H1 (cell line): Measurements from ENCODE around the gene CKAP2L. TPM values are rescaled to one million over a fixed set of nuclear protein-coding genes. Genes with fewer than 3 reads are reported as not detected.

Experiments
- CTCF ChIA-PET: fragments of 300-600 bp; sonication (Branson Sonifier 250); formaldehyde crosslinking; loops from one replicate; lab custom pipeline; 2021; ENCODE audit not compliant: partially characterized antibody; lab: Charles Lee
- POLR2A ChIA-PET: fragments of 300-600 bp; sonication (Branson Sonifier 250); formaldehyde crosslinking; loops from one replicate; lab custom pipeline; 2021; ENCODE audit warnings: inconsistent platforms; ENCODE audit not compliant: partially characterized antibody; lab: Charles Lee
- DNase-seq, 2 experiments: peaks; one replicate each; pipeline versions ENCODE4 v3.0.0 to v3.0.0-alpha.2; 2010 to 2022; ENCODE audit warnings: low spot score in 2 of 2, low read depth in 1 of 2, mixed read lengths in 1 of 2
- FAIRE-seq: peaks from 2 replicates; lab custom pipeline; 2011; peaks lifted over from hg19 to GRCh38; lab: Jason Lieb, UNC
- H2AFZ ChIP-seq: 2 replicates; pipeline ENCODE4 v1.8.1; 2012; ENCODE audit warnings: low read length, inconsistent platforms
- H2AK5ac ChIP-seq: 2 replicates; pipeline ENCODE4 v1.6.1; 2013; ENCODE audit warnings: low read depth, low read length
- H2BK120ac ChIP-seq: replicated peaks from 2 replicates; pipeline ENCODE3; 2013; ENCODE audit warnings: low read depth, low read length, inconsistent platforms
- H2BK12ac ChIP-seq: 2 replicates; pipeline ENCODE4 v1.6.1; 2013; ENCODE audit warnings: low read depth, low read length
- H2BK15ac ChIP-seq: 2 replicates; pipeline ENCODE4 v1.6.1; 2013; ENCODE audit warnings: low read length
- H2BK20ac ChIP-seq: 2 replicates; pipeline ENCODE4 v1.6.1; 2013; ENCODE audit warnings: low read length
- H2BK5ac ChIP-seq: 2 replicates; pipeline ENCODE4 v1.6.1; 2013; ENCODE audit warnings: low read depth, low read length
- H3K14ac ChIP-seq: 2 replicates; pipeline ENCODE4 v1.6.1; 2013; ENCODE audit warnings: inconsistent platforms; ENCODE audit not compliant: insufficient read length
- H3K18ac ChIP-seq: 2 replicates; pipeline ENCODE4 v1.6.1; 2013; ENCODE audit warnings: low read length; ENCODE audit errors: extremely low read depth
- H3K23ac ChIP-seq: 2 replicates; pipeline ENCODE4 v1.6.1; 2013; ENCODE audit warnings: inconsistent platforms; ENCODE audit not compliant: insufficient read length
- H3K23me2 ChIP-seq: 2 replicates; pipeline ENCODE4 v1.6.1; 2013; ENCODE audit warnings: low read depth, low read length
- H3K27ac ChIP-seq: 2 replicates; pipeline ENCODE4 v1.6.1; 2011; ENCODE audit warnings: low read depth, low read length, inconsistent platforms
- H3K27me3 ChIP-seq, 4 experiments: replicated peaks in 1 of 4; 1 replicate in 1 of 4; 2 replicates in 3 of 4; pipeline versions ENCODE4 v1.6.1 to v1.8.1; 2011 to 2013; ENCODE audit warnings: low read length in 3 of 4, mild to moderate bottlenecking in 3 of 4, inconsistent platforms in 2 of 4, mixed read lengths in 2 of 4, moderate library complexity in 1 of 4; ENCODE audit not compliant: control insufficient read depth in 3 of 4, insufficient read depth in 3 of 4; ENCODE audit errors: extremely low read depth in 1 of 4
- H3K36me3 ChIP-seq, 4 experiments: 2 replicates each; pipeline versions ENCODE4 v1.6.1 to v1.8.1; 2011 to 2013; ENCODE audit warnings: mild to moderate bottlenecking in 4 of 4, low read length in 3 of 4, moderate library complexity in 2 of 4, control low read depth in 1 of 4, inconsistent platforms in 1 of 4; ENCODE audit not compliant: insufficient read depth in 4 of 4, control insufficient read depth in 2 of 4
- H3K4ac ChIP-seq: replicated peaks from 2 replicates; pipeline ENCODE3; 2013; ENCODE audit warnings: low read length, low read depth, mixed read lengths, inconsistent platforms; ENCODE audit not compliant: insufficient read length
- H3K4me1 ChIP-seq, 4 experiments: replicated peaks in 1 of 4; 1 replicate in 1 of 4; 2 replicates in 3 of 4; pipeline versions ENCODE4 v1.6.1 to v1.8.1; 2011 to 2013; ENCODE audit warnings: low read length in 3 of 4, inconsistent platforms in 2 of 4, mixed read lengths in 1 of 4; ENCODE audit not compliant: insufficient read depth in 4 of 4, control insufficient read depth in 3 of 4
- H3K4me2 ChIP-seq, 2 experiments: 2 replicates each; pipeline versions ENCODE4 v1.6.1 to v1.8.1; 2011 to 2013; ENCODE audit warnings: low read depth in 2 of 2, low read length in 2 of 2, control low read depth in 1 of 2, inconsistent platforms in 1 of 2, mild to moderate bottlenecking in 1 of 2; ENCODE audit not compliant: insufficient read depth in 1 of 2
- H3K4me3 ChIP-seq, 4 experiments: fragments of 200-600, 300-600 bp in 1 of 4; sonication (generic), shearing (Covaris generic), sonication (Bioruptor Twin) in 1 of 4; 2 replicates each; pipeline versions ENCODE4 v1.5.1 to v1.8.1; 2011 to 2016; ENCODE audit warnings: low read length in 4 of 4, low read depth in 3 of 4, control low read depth in 2 of 4, inconsistent platforms in 2 of 4, mild to moderate bottlenecking in 2 of 4, mixed read lengths in 1 of 4, moderate library complexity in 1 of 4; ENCODE audit not compliant: insufficient read depth in 2 of 4; ENCODE audit errors: extremely low read depth in 1 of 4
- H3K56ac ChIP-seq: replicated peaks from 2 replicates; pipeline ENCODE3; 2013; ENCODE audit warnings: low read depth, mild to moderate bottlenecking, mixed read lengths, low read length, inconsistent platforms; ENCODE audit not compliant: insufficient read length
- H3K79me1 ChIP-seq: 2 replicates; pipeline ENCODE4 v1.6.1; 2013; ENCODE audit warnings: low read depth, low read length, control low read depth
- H3K79me2 ChIP-seq, 2 experiments: 2 replicates each; pipeline versions ENCODE4 v1.6.1 to v1.8.1; 2012 to 2013; ENCODE audit warnings: low read length in 2 of 2, mild to moderate bottlenecking in 2 of 2, inconsistent platforms in 1 of 2; ENCODE audit not compliant: insufficient read depth in 2 of 2, control insufficient read depth in 1 of 2
- H3K9ac ChIP-seq, 4 experiments: replicated peaks in 1 of 4; 1 replicate in 1 of 4; 2 replicates in 3 of 4; pipeline versions ENCODE4 v1.6.1 to v1.8.1; 2011 to 2013; ENCODE audit warnings: low read depth in 3 of 4, low read length in 3 of 4, control low read depth in 2 of 4, mild to moderate bottlenecking in 2 of 4, moderate library complexity in 2 of 4, inconsistent platforms in 1 of 4; ENCODE audit errors: extremely low read depth in 1 of 4
- H3K9me3 ChIP-seq, 2 experiments: 2 replicates each; pipeline versions ENCODE4 v1.6.1 to v1.8.1; 2012 to 2013; ENCODE audit warnings: mild to moderate bottlenecking in 2 of 2, moderate library complexity in 2 of 2, control low read depth in 1 of 2, inconsistent platforms in 1 of 2, low read depth in 1 of 2, low read length in 1 of 2, mixed read lengths in 1 of 2; ENCODE audit not compliant: insufficient read depth in 2 of 2
- H4K20me1 ChIP-seq, 2 experiments: replicated peaks in 1 of 2; 2 replicates each; pipeline versions ENCODE3 to v1.8.1; 2011 to 2013; ENCODE audit warnings: inconsistent platforms in 2 of 2, low read length in 2 of 2, mild to moderate bottlenecking in 1 of 2; ENCODE audit not compliant: insufficient read depth in 2 of 2, control insufficient read depth in 1 of 2
- H4K5ac ChIP-seq: 2 replicates; pipeline ENCODE4 v1.6.1; 2013; ENCODE audit warnings: low read length, low read depth, mixed read lengths, inconsistent platforms; ENCODE audit not compliant: insufficient read length
- H4K8ac ChIP-seq: 2 replicates; pipeline ENCODE4 v1.8.0; 2013; ENCODE audit warnings: mild to moderate bottlenecking, moderate library complexity, low read length, inconsistent platforms; ENCODE audit not compliant: insufficient read depth; ENCODE audit errors: extremely low read depth
- H4K91ac ChIP-seq: replicated peaks from 2 replicates; pipeline ENCODE3; 2013; ENCODE audit warnings: low read length, mixed read lengths, inconsistent platforms; ENCODE audit not compliant: insufficient read length
- ATF3 ChIP-seq: IDR thresholded peaks from 2 replicates; pipeline ENCODE4 v1.6.1; 2011; ENCODE audit warnings: low read depth, mild to moderate bottlenecking, low read length; ENCODE audit not compliant: insufficient read depth
- BRCA1 ChIP-seq: IDR thresholded peaks from 2 replicates; pipeline ENCODE4 v1.6.1; 2012; ENCODE audit warnings: low read depth, low read length, improper control_type of control experiment
- CHD1 ChIP-seq: IDR thresholded peaks from 2 replicates; pipeline ENCODE4 v1.6.1; 2012; ENCODE audit warnings: low read depth, low read length, improper control_type of control experiment
- CHD2 ChIP-seq: IDR thresholded peaks from 2 replicates; pipeline ENCODE4 v1.6.1; 2012; ENCODE audit warnings: low read length, improper control_type of control experiment
- EGR1 ChIP-seq: IDR thresholded peaks from 2 replicates; pipeline ENCODE4 v1.6.1; 2011; ENCODE audit warnings: low read depth, low read length, borderline replicate concordance
- JUND ChIP-seq: IDR thresholded peaks from 2 replicates; pipeline ENCODE4 v1.6.1; 2011; ENCODE audit warnings: mild to moderate bottlenecking, improper control_type of control experiment, low read length
- KDM1A ChIP-seq: fragments of 200-600, 300-600 bp; sonication (generic); IDR thresholded peaks from 2 replicates; pipeline ENCODE4 v1.7.1; 2016; ENCODE audit warnings: mild to moderate bottlenecking, low read length, borderline replicate concordance
- NANOG ChIP-seq: IDR thresholded peaks from 2 replicates; pipeline ENCODE4 v1.6.1; 2011; ENCODE audit warnings: low read length, low read depth, mild to moderate bottlenecking, inconsistent platforms; ENCODE audit not compliant: insufficient read depth, poor library complexity, severe bottlenecking
- RBBP5 ChIP-seq: IDR thresholded peaks from 2 replicates; pipeline ENCODE4 v1.7.1; 2012; ENCODE audit warnings: low read depth, mild to moderate bottlenecking, inconsistent platforms, low read length, moderate library complexity, borderline replicate concordance
- RXRA ChIP-seq: IDR thresholded peaks from 2 replicates; pipeline ENCODE4 v1.6.1; 2011; ENCODE audit warnings: low read depth, mild to moderate bottlenecking, low read length, moderate library complexity; ENCODE audit not compliant: insufficient read depth
- SIN3A ChIP-seq, 2 experiments: IDR thresholded peaks in 1 of 2; conservative IDR thresholded peaks in 1 of 2; 2 replicates each; pipeline ENCODE4 v1.6.1; 2011 to 2012; ENCODE audit warnings: low read length in 2 of 2, improper control_type of control experiment in 1 of 2, low read depth in 1 of 2, mild to moderate bottlenecking in 1 of 2
- SP2 ChIP-seq: IDR thresholded peaks from 2 replicates; pipeline ENCODE4 v1.6.1; 2012; ENCODE audit warnings: mild to moderate bottlenecking, low read length, inconsistent platforms
- WGBS, 2 experiments: shearing (Covaris generic) in 1 of 2; methylation state at CpG; one replicate each; pipeline versions ENCODE4 v1.1.6 to v1.1.7; 2013 to 2015; ENCODE audit warnings: low lambda C conversion rate in 2 of 2, mixed read lengths in 2 of 2, inconsistent platforms in 1 of 2, low coverage in 1 of 2, missing lambda C conversion rate in 1 of 2; ENCODE audit not compliant: insufficient replicate concordance in 2 of 2, insufficient coverage in 1 of 2, insufficient read length in 1 of 2; ENCODE audit errors: extremely low coverage in 1 of 2, missing lambda C conversion rate in 1 of 2; 5-methylcytosine and 5-hydroxymethylcytosine counted together
- polyA plus RNA-seq, 7 experiments: library from polyadenylated mRNA; depleted of rRNA in 3 of 7; stranded (reverse) in 5 of 7; unstranded in 2 of 7; fragments of >200 nt in 5 of 7; fragments of 200-250 nt in 2 of 7; gene quantifications; 1 replicate in 5 of 7; 2 replicates in 1 of 7; 4 replicates in 1 of 7; pipeline versions ENCODE4 v1.2.1 to v1.2.3, GENCODE V29; 2011 to 2013; ENCODE audit warnings: missing spikeins in 2 of 7, mixed read lengths in 2 of 7
- total RNA-seq: library from RNA; stranded (reverse); fragmentation: NEBNext Ultra II Directional; extraction: Animal tissue kit (Norgen Biotek cat#: 25700); gene quantifications from 2 replicates; pipeline ENCODE4 v1.2.1, GENCODE V29; 2021
- TF ChIP-seq, protein P1 (sequence below): IDR thresholded peaks from 2 replicates; pipeline ENCODE4 v1.6.1; 2012; ENCODE audit warnings: inconsistent platforms

The CKAP2L gene
- total and polyA plus RNA-seq, 2 of the 8 experiments (the other 6 are each of a cell fraction or from before 2014, with no cell fraction given): 2.5 to 20.7 TPM

- H3K36me3 ChIP-seq: no peaks in the 10 kb centered on the region
- H3K18ac ChIP-seq: no peak overlapping the region
- no peak overlapping the region for H3K27ac ChIP-seq
- H3K79me2 ChIP-seq: no peaks in the 10 kb centered on the region
- no peak overlapping the region for H4K91ac ChIP-seq
- H2AFZ ChIP-seq: no peak overlapping the region
- H3K4me3 ChIP-seq: no peak overlapping the region
- H3K79me1 ChIP-seq: no peaks in the 10 kb centered on the region
- no peak overlapping the region for H2BK20ac ChIP-seq
- H2AK5ac ChIP-seq: no peak overlapping the region
- no peak overlapping the region for H3K23ac ChIP-seq
- TF ChIP-seq NANOG (no peak), SIN3A (conservative IDR thresholded peaks at IDR 0.05 in 1 of 2, IDR thresholded peaks at IDR 0.05 in 1 of 2; ENCODE audit: low read depth in 1 of 2, low read length in 2 of 2) (no peak), BRCA1 (no peak), RXRA (no peak), SP2 (no peak), KDM1A (no peak), RBBP5 (no peak), CHD2 (no peak), ATF3 (no peak), CHD1 (no peak), JUND (no peak), EGR1 (no peak)
- TF ChIP-seq, protein P1, sequence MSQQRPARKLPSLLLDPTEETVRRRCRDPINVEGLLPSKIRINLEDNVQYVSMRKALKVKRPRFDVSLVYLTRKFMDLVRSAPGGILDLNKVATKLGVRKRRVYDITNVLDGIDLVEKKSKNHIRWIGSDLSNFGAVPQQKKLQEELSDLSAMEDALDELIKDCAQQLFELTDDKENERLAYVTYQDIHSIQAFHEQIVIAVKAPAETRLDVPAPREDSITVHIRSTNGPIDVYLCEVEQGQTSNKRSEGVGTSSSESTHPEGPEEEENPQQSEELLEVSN: no peak
- no peak overlapping the region for H3K56ac ChIP-seq
- CTCF ChIA-PET: interaction anchor here (0.7 kb wide), 1 partner anchor 89 kb away, joined by 4 read pairs; no protein-coding TSS in a partner anchor
- H3K4me1 ChIP-seq: peaks cover 1 to 13% (median 7%) of the 10 kb centered on the region in 4 experiments; a peak in 6 of 7 replicates
- H3K4me2 ChIP-seq: no peak overlapping the region
- H3K9ac ChIP-seq: no peak overlapping the region
- peaks cover 0 to 3% of the 10 kb centered on the region in 2 experiments; a peak in 1 of 4 replicates for H3K9me3 ChIP-seq
- POLR2A ChIA-PET: no interaction called here
- no peak overlapping the region for H2BK12ac ChIP-seq
- no peak overlapping the region for H4K5ac ChIP-seq
- DNase-seq (no peak), FAIRE-seq (no peak)
- no peaks in the 10 kb centered on the region for H3K23me2 ChIP-seq
- no peak overlapping the region for H2BK5ac ChIP-seq
- H3K27me3 ChIP-seq: no peaks in the 10 kb centered on the region
- H2BK15ac ChIP-seq: no peak overlapping the region
- H3K14ac ChIP-seq: no peak overlapping the region
- H2BK120ac ChIP-seq: no peak overlapping the region
- H4K20me1 ChIP-seq: no peaks in the 10 kb centered on the region
- no peak overlapping the region for H3K4ac ChIP-seq
- H4K8ac ChIP-seq: no peak overlapping the region
- 81% methylated on average over 1 of the region's 1 CpG; no CpG with 5 or more reads in 1 of the 2 experiments for WGBS, 2 experiments
Measured at GRCh38 chr2:112789186-112789585, 24.8 kb upstream of the CKAP2L start.
